Liver (tissue), 9 donors: Measurements from ENCODE around the gene B3GAT3. TPM values are rescaled to one million over a fixed set of nuclear protein-coding genes. Genes with fewer than 3 reads are reported as not detected.

Experiments used
- DNase-seq: peaks from one replicate; pipeline ENCODE4 v3.0.0-alpha.2; 2017; ENCODE audit warnings: low spot score
- H3K27ac ChIP-seq, 2 donors: one replicate each; pipeline ENCODE4 v1.7.0; 2013; ENCODE audit warnings: inconsistent platforms in 2 of 2, low read length in 2 of 2, control low read depth in 1 of 2, low read depth in 1 of 2, mild to moderate bottlenecking in 1 of 2
- H3K27me3 ChIP-seq, 4 donors: one replicate each; pipeline versions ENCODE4 v1.6.1 to v1.7.0; 2013; ENCODE audit warnings: low read length in 3 of 4, inconsistent platforms in 1 of 4, mild to moderate bottlenecking in 1 of 4, moderate library complexity in 1 of 4; ENCODE audit not compliant: control insufficient read depth in 4 of 4, insufficient read depth in 4 of 4
- H3K36me3 ChIP-seq, 4 donors: one replicate each; pipeline versions ENCODE4 v1.6.1 to v1.7.0; 2013; ENCODE audit warnings: low read length in 3 of 4, mild to moderate bottlenecking in 3 of 4, low read depth in 1 of 4, moderate library complexity in 1 of 4; ENCODE audit not compliant: control insufficient read depth in 4 of 4, insufficient read depth in 3 of 4
- H3K4me1 ChIP-seq, 4 donors: one replicate each; pipeline versions ENCODE4 v1.6.1 to v1.7.0; 2013; ENCODE audit warnings: low read length in 3 of 4, mild to moderate bottlenecking in 3 of 4, moderate library complexity in 1 of 4; ENCODE audit not compliant: control insufficient read depth in 4 of 4, insufficient read depth in 4 of 4
- H3K4me3 ChIP-seq, 3 donors: one replicate each; pipeline versions ENCODE4 v1.6.1 to v1.7.0; 2013; ENCODE audit warnings: low read length in 3 of 3, control low read depth in 1 of 3, low read depth in 1 of 3, mild to moderate bottlenecking in 1 of 3
- H3K9ac ChIP-seq, 2 donors: one replicate each; pipeline ENCODE4 v1.7.0; 2013; ENCODE audit warnings: low read length in 2 of 2, mild to moderate bottlenecking in 2 of 2, moderate library complexity in 2 of 2, control low read depth in 1 of 2, low read depth in 1 of 2
- H3K9me3 ChIP-seq, 4 donors: one replicate each; pipeline versions ENCODE4 v1.6.1 to v1.7.0; 2013; ENCODE audit warnings: low read length in 3 of 4; ENCODE audit not compliant: control insufficient read depth in 4 of 4
- ATF3 ChIP-seq: IDR thresholded peaks from 2 replicates; pipeline ENCODE4 v1.6.1; 2016; ENCODE audit warnings: antibody characterized with exemption
- CTCF ChIP-seq: fragments of 150-350 bp; IDR thresholded peaks from 2 replicates; pipeline ENCODE4 v1.5.1; 2017; ENCODE audit warnings: improper control_type of control experiment, low read depth, low read length; ENCODE audit not compliant: missing input control
- EGR1 ChIP-seq, 2 donors: IDR thresholded peaks; 2 replicates each; pipeline ENCODE4 v1.6.1; 2016 to 2018; ENCODE audit warnings: antibody characterized with exemption in 2 of 2, low read depth in 2 of 2
- FOXA1 ChIP-seq: IDR thresholded peaks from 2 replicates; pipeline ENCODE4 v1.6.1; 2016; ENCODE audit warnings: antibody characterized with exemption
- FOXA2 ChIP-seq: IDR thresholded peaks from 2 replicates; pipeline ENCODE4 v1.6.1; 2016; ENCODE audit warnings: antibody characterized with exemption
- GABPA ChIP-seq, 2 donors: IDR thresholded peaks in 1 of 2; conservative IDR thresholded peaks in 1 of 2; 2 replicates each; pipeline ENCODE4 v1.6.1; 2016; ENCODE audit warnings: antibody characterized with exemption in 2 of 2, mild to moderate bottlenecking in 1 of 2, moderate library complexity in 1 of 2
- HNF4A ChIP-seq, 2 donors: conservative IDR thresholded peaks; 2 replicates each; pipeline ENCODE4 v1.6.1; 2016; ENCODE audit warnings: antibody characterized with exemption in 2 of 2, mild to moderate bottlenecking in 2 of 2
- HNF4G ChIP-seq: IDR thresholded peaks from 2 replicates; pipeline ENCODE4 v1.6.1; 2016; ENCODE audit warnings: antibody characterized with exemption
- JUND ChIP-seq, 2 donors: IDR thresholded peaks; 2 replicates each; pipeline ENCODE4 v1.6.1; 2016; ENCODE audit warnings: antibody characterized with exemption in 2 of 2
- MAX ChIP-seq: IDR thresholded peaks from 2 replicates; pipeline ENCODE4 v1.6.1; 2016; ENCODE audit warnings: antibody characterized with exemption
- NR2F2 ChIP-seq: IDR thresholded peaks from 2 replicates; pipeline ENCODE4 v1.6.1; 2016; ENCODE audit warnings: antibody characterized with exemption
- RAD21 ChIP-seq, 2 donors: IDR thresholded peaks; 2 replicates each; pipeline ENCODE4 v1.6.1; 2016; ENCODE audit warnings: antibody characterized with exemption in 2 of 2, mild to moderate bottlenecking in 2 of 2
- REST ChIP-seq: IDR thresholded peaks from 2 replicates; pipeline ENCODE4 v1.6.1; 2016; ENCODE audit warnings: antibody characterized with exemption, mild to moderate bottlenecking
- RXRA ChIP-seq, 2 donors: IDR thresholded peaks; 2 replicates each; pipeline ENCODE4 v1.6.1; 2017 to 2018; ENCODE audit warnings: antibody characterized with exemption in 2 of 2, mild to moderate bottlenecking in 1 of 2
- SP1 ChIP-seq: IDR thresholded peaks from 2 replicates; pipeline ENCODE4 v1.6.1; 2018; ENCODE audit warnings: antibody characterized with exemption, mild to moderate bottlenecking
- TAF1 ChIP-seq: conservative IDR thresholded peaks from 2 replicates; pipeline ENCODE4 v1.6.1; 2016; ENCODE audit warnings: antibody characterized with exemption, mild to moderate bottlenecking
- YY1 ChIP-seq: IDR thresholded peaks from 2 replicates; pipeline ENCODE4 v1.6.1; 2016; ENCODE audit warnings: antibody characterized with exemption, mild to moderate bottlenecking
- ZBTB33 ChIP-seq: IDR thresholded peaks from 2 replicates; pipeline ENCODE4 v1.6.1; 2016; ENCODE audit warnings: antibody characterized with exemption
- WGBS: extraction: QIAGEN DNeasy Blood & Tissue Kit; methylation state at CpG from one replicate; pipeline ENCODE4 v1.1.7; 2013; 5-methylcytosine and 5-hydroxymethylcytosine counted together
- polyA plus RNA-seq, 2 donors: library from polyadenylated mRNA; stranded (reverse) in 1 of 2; unstranded in 1 of 2; fragments of 200-250 nt in 1 of 2; fragments of >200 nt in 1 of 2; fragmentation: Nextera tagmentation in 1 of 2; extraction: Ambion mirVana in 1 of 2; gene quantifications; one replicate each; pipeline versions ENCODE4 v1.2.1 to v1.2.3, GENCODE V29; 2013 to 2015
- total RNA-seq, 2 donors: library from RNA; depleted of rRNA; stranded (reverse); fragments of >200 nt; gene quantifications; one replicate each; pipeline ENCODE4 v1.2.3, GENCODE V29; 2014
- donor health status: healthy.
- donor health status: healthy.
- donor health status: healthy.
- donor health status: healthy.
- donor health status: healthy.

B3GAT3 gene
- total and polyA plus RNA-seq, 4 donors = 13.1 to 29.2 (median 17.8) TPM

- Histone ChIP-seq H3K4me3 (peak overlapping the region in 2 of 3 donors; percentile 7 to 82), H3K4me1 (peaks cover 8 to 26% (median 18%) of the 10 kb centered on the region in 4 donors), H3K27me3 (no peaks in the 10 kb centered on the region), H3K9ac (peak overlapping the region; percentile 89 to 92), H3K27ac (peak overlapping the region in 1 of 2 donors; percentile 28), H3K9me3 (no peaks in the 10 kb centered on the region), H3K36me3 (peaks cover 10 to 37% (median 30%) of the 10 kb centered on the region in 4 donors)
- no peak for DNase-seq
- 67% methylated on average over 5 of the region's 5 CpGs for WGBS
- no peak for TF ChIP-seq SP1
- TF ChIP-seq CTCF = no peak
These were observed 21.9 kb downstream of the B3GAT3 start for GRCh38 chr11:62599901-62600300.

- H3K4me3 ChIP-seq = no peak overlapping the region
- peak; percentile 83 for DNase-seq
- peaks cover 14 to 44% (median 36%) of the 10 kb centered on the region in 4 donors for H3K36me3 ChIP-seq
- H3K4me1 ChIP-seq = peaks cover 8 to 24% (median 17%) of the 10 kb centered on the region in 4 donors
- H3K27ac ChIP-seq = peak overlapping the region in 1 of 2 donors; percentile 28
- H3K9me3 ChIP-seq = no peaks in the 10 kb centered on the region
- TF ChIP-seq ATF3 = no peak
- TF ChIP-seq FOXA2 = no peak
- no peak for TF ChIP-seq MAX
- TF ChIP-seq HNF4A (conservative IDR thresholded peaks at IDR 0.05) = no peak
- TF ChIP-seq REST = no peak
- TF ChIP-seq SP1 = peak; percentile 81
- no peak for TF ChIP-seq HNF4G
- TF ChIP-seq CTCF = no peak
- peak in 1 of 2 donors; percentile 17 for TF ChIP-seq RAD21 (IDR thresholded peaks at IDR 0.05)
- TF ChIP-seq GABPA (IDR thresholded peaks at IDR 0.05 in 1 of 2, conservative IDR thresholded peaks at IDR 0.05 in 1 of 2) = peak; percentile 30 to 67
- TF ChIP-seq YY1 = no peak
- TF ChIP-seq NR2F2 = peak; percentile 69
- peak in 1 of 2 donors; percentile 18 for TF ChIP-seq RXRA (IDR thresholded peaks at IDR 0.05)
- TF ChIP-seq FOXA1 = no peak
- no peak for TF ChIP-seq JUND (IDR thresholded peaks at IDR 0.05)
- TF ChIP-seq EGR1 (IDR thresholded peaks at IDR 0.05; ENCODE audit: low read depth in 2 of 2) = no peak
- TF ChIP-seq TAF1 = no peak
- no peak for TF ChIP-seq ZBTB33
- no peak overlapping the region for H3K9ac ChIP-seq
- H3K27me3 ChIP-seq = no peaks in the 10 kb centered on the region
- WGBS = 59% methylated on average over 7 of the region's 7 CpGs
These were observed 22.6 kb downstream of the B3GAT3 start for GRCh38 chr11:62599069-62599696.
